GM12878 (cell line): ENCODE measurements around the gene IL1RAPL1. TPM values are rescaled to one million over a fixed set of nuclear protein-coding genes. Genes with fewer than 3 reads are reported as not detected.

Source experiments
- ATAC-seq: fragments of 200-7000 bp; cut with Tn5 transposase; 3 replicates; pipeline ENCODE4 v1.9.1; 2020; ENCODE audit warnings: mild to moderate bottlenecking, moderate library complexity
- BruUV-seq: library from RNA; stranded (reverse); fragments of 400-500 nt; replicated peaks from 2 replicates; lab custom pipeline; 2021; lab: Mats Ljungman, UMichigan
- CTCF ChIA-PET: fragments of 300-600 bp; sonication (Branson Sonifier 250); formaldehyde crosslinking; extraction: SDS; loops from one replicate; lab custom pipeline; 2021; ENCODE audit warnings: inconsistent platforms; lab: Yijun Ruan, JAX
- POLR2A ChIA-PET: fragments of 350-600 bp; formaldehyde crosslinking; extraction: SDS; loops from one replicate; lab custom pipeline; 2021; ENCODE audit warnings: inconsistent platforms; lab: Charles Lee
- RAD21 ChIA-PET: fragments of 300-600 bp; sonication (Branson Sonifier 250); formaldehyde crosslinking; loops from one replicate; lab custom pipeline; 2023; ENCODE audit warnings: antibody characterized with exemption; ENCODE audit not compliant: unreplicated experiment; lab: Charles Lee
- SMC1A ChIA-PET: fragments of 300-600 bp; sonication (Branson Sonifier 250); formaldehyde crosslinking; loops from one replicate; lab custom pipeline; 2023; ENCODE audit not compliant: unreplicated experiment, uncharacterized antibody; lab: Charles Lee
- DNase-seq: peaks from one replicate; pipeline ENCODE4 v3.0.0-alpha.2; 2011; ENCODE audit warnings: low read depth, low spot score
- FAIRE-seq: peaks from 3 replicates; lab custom pipeline; 2011; peaks lifted over from hg19 to GRCh38; lab: Jason Lieb, UNC
- H2AFZ ChIP-seq: 2 replicates; pipeline ENCODE4 v1.6.0; 2011; ENCODE audit warnings: low read depth, low read length, control low read depth; ENCODE audit not compliant: control insufficient read depth
- H3K27ac ChIP-seq: 2 replicates; pipeline ENCODE4 v1.5.1; 2011; ENCODE audit warnings: control low read depth; ENCODE audit not compliant: control insufficient read depth, insufficient read depth
- H3K27me3 ChIP-seq, 2 experiments: replicated peaks in 1 of 2; 2 replicates each; pipeline versions ENCODE4 v1.6.0 to v1.6.1; 2011; ENCODE audit warnings: low read length in 1 of 2; ENCODE audit not compliant: control insufficient read depth in 2 of 2, insufficient read depth in 2 of 2
- H3K36me3 ChIP-seq, 2 experiments: 2 replicates each; pipeline ENCODE4 v1.5.1; 2011; ENCODE audit warnings: low read length in 1 of 2; ENCODE audit not compliant: control insufficient read depth in 2 of 2, insufficient read depth in 2 of 2
- H3K4me1 ChIP-seq: 2 replicates; pipeline ENCODE4 v1.6.1; 2011; ENCODE audit warnings: mild to moderate bottlenecking, low read length, moderate library complexity, mixed read lengths; ENCODE audit not compliant: control insufficient read depth, insufficient read depth
- H3K4me2 ChIP-seq: 2 replicates; pipeline ENCODE4 v1.6.0; 2011; ENCODE audit warnings: control low read depth; ENCODE audit not compliant: control insufficient read depth, insufficient read depth
- H3K4me3 ChIP-seq: fragments of 200-600 bp; sonication (generic); 2 replicates; pipeline ENCODE4 v1.5.1; 2016
- H3K79me2 ChIP-seq: 2 replicates; pipeline ENCODE4 v1.6.0; 2011; ENCODE audit warnings: low read length; ENCODE audit not compliant: control insufficient read depth, insufficient read depth
- H3K9ac ChIP-seq: 2 replicates; pipeline ENCODE4 v1.8.0; 2011; ENCODE audit warnings: low read length, control low read depth, mixed read lengths; ENCODE audit not compliant: control insufficient read depth, insufficient read depth
- H3K9me3 ChIP-seq: replicated peaks from 3 replicates; pipeline ENCODE4 v1.5.1; 2011; ENCODE audit warnings: mild to moderate bottlenecking, low read length; ENCODE audit not compliant: control insufficient read depth, insufficient read depth
- H4K20me1 ChIP-seq: 2 replicates; pipeline ENCODE4 v1.6.0; 2011; ENCODE audit not compliant: control insufficient read depth, insufficient read depth
- CBX5 ChIP-seq: sonication (generic); IDR thresholded peaks from 2 replicates; pipeline ENCODE4 v1.6.1; 2016; ENCODE audit warnings: low read depth, moderate library complexity, mild to moderate bottlenecking, inconsistent platforms
- EZH2 ChIP-seq: IDR thresholded peaks from 2 replicates; pipeline ENCODE4 v1.6.1; 2012; ENCODE audit warnings: low read depth, mild to moderate bottlenecking, control low read depth, inconsistent platforms, low read length, borderline replicate concordance; ENCODE audit not compliant: control insufficient read depth
- RAD21 ChIP-seq: IDR thresholded peaks from 2 replicates; pipeline ENCODE4 v1.6.1; 2011; ENCODE audit warnings: mild to moderate bottlenecking, low read depth, low read length, moderate library complexity; ENCODE audit not compliant: insufficient read depth
- ZNF217 ChIP-seq: fragments of 450-650 bp; IDR thresholded peaks from 2 replicates; pipeline ENCODE4 v1.6.1; 2017; ENCODE audit warnings: antibody characterized with exemption, mild to moderate bottlenecking
- WGBS: methylation state at CpG from one replicate; pipeline ENCODE4 v1.1.6; 2016; ENCODE audit warnings: low lambda C conversion rate; ENCODE audit not compliant: insufficient replicate concordance, insufficient coverage; ENCODE audit errors: missing lambda C conversion rate; 5-methylcytosine and 5-hydroxymethylcytosine counted together
- in situ Hi-C: fragments of 300-500 bp; cut with MboI; formaldehyde crosslinking; loops from 9 replicates; pipeline ENCODE4 v1.14.3; 2018; ENCODE audit warnings: mixed read lengths
- intact Hi-C: fragments of 100-400 bp; cut with micrococcal nuclease; formaldehyde crosslinking; loops from one replicate; pipeline ENCODE4 v1.14.2; 2022; ENCODE audit not compliant: unreplicated experiment
- polyA plus RNA-seq, 11 experiments: library from polyadenylated mRNA; depleted of rRNA in 4 of 11; unstranded in 6 of 11; stranded (reverse) in 5 of 11; fragments of >200 nt; fragmentation: Nextera tagmentation in 4 of 11; fragmentation: Illumina TruSeq in 1 of 11; extraction: Ambion mirVana in 4 of 11; extraction: Trizol in 1 of 11; gene quantifications; 1 replicate in 1 of 11; 2 replicates in 10 of 11; pipeline versions ENCODE4 v1.2.1 to v1.2.3, GENCODE V29; 2011 to 2016; ENCODE audit warnings: inconsistent platforms in 2 of 11, missing spikeins in 2 of 11, low read depth in 1 of 11
- total RNA-seq, 4 experiments: library from RNA; depleted of rRNA in 3 of 4; stranded (reverse); fragments of >200 nt in 3 of 4; fragmentation: Illumina TruSeq in 1 of 4; extraction: Trizol in 1 of 4; gene quantifications; 2 replicates each; pipeline versions ENCODE4 v1.2.1 to v1.2.3, GENCODE V29; 2013 to 2021
- TF ChIP-seq, protein P1 (sequence below): fragments of 450-650 bp; IDR thresholded peaks from 2 replicates; pipeline ENCODE4 v1.6.1; 2017; ENCODE audit warnings: mild to moderate bottlenecking, moderate library complexity
- TF ChIP-seq, protein P2 (sequence below): fragments of 450-650 bp; formaldehyde crosslinking; IDR thresholded peaks from 2 replicates; pipeline ENCODE4 v1.4.0; 2020; ENCODE audit warnings: mild to moderate bottlenecking, moderate library complexity

The IL1RAPL1 gene
- total and polyA plus RNA-seq, 10 of the 15 experiments (the other 5 are each of a cell fraction or from before 2014, with no cell fraction given) = not detected

GRCh38 chrX:29560065-29560464, 972.8 kb downstream of the IL1RAPL1 start:
- RAD21 ChIA-PET = no interaction called here
- intact Hi-C loops = no loop called here
- POLR2A ChIA-PET = no interaction called here
- no peak overlapping the region for H3K4me3 ChIP-seq
- no peak for ATAC-seq
- no peak overlapping the region for H3K4me2 ChIP-seq
- no peaks in the 10 kb centered on the region for H3K27me3 ChIP-seq
- no peaks in the 10 kb centered on the region for H3K79me2 ChIP-seq
- no peaks in the 10 kb centered on the region for H3K36me3 ChIP-seq
- WGBS = 39% methylated on average over 1 of the region's 1 CpG
- no peak overlapping the region for H2AFZ ChIP-seq
- TF ChIP-seq RAD21 (no peak), CBX5 (peak; percentile 98), ZNF217 (0 out of 2 replicates have a peak, but pooled peaks have one; percentile 26)
- TF ChIP-seq, all 136 proteins: peak for 2
- no peak for FAIRE-seq
- Histone ChIP-seq H3K9ac (no peak overlapping the region), H3K9me3 (peaks cover 10% of the 10 kb centered on the region), H3K27ac (no peak overlapping the region), H3K4me1 (peaks cover 6% of the 10 kb centered on the region; the same call in 1 of the 2 replicates), H4K20me1 (no peaks in the 10 kb centered on the region)
- CTCF ChIA-PET = interaction anchor here (1.0 kb wide), 1 partner anchor 51 kb away, joined by 3 read pairs; no protein-coding TSS in a partner anchor
- in situ Hi-C loops = no loop called here
- SMC1A ChIA-PET = no interaction called here
- no peak for DNase-seq
- BruUV-seq = no TSS peak

- H3K4me1 ChIP-seq = 0 out of 2 replicates have a peak, but pooled peaks cover 1% of the 10 kb centered on the region
- H3K27ac ChIP-seq = no peak overlapping the region
- no peaks in the 10 kb centered on the region for H4K20me1 ChIP-seq
- ATAC-seq = no peak
- no peak overlapping the region for H2AFZ ChIP-seq
- H3K27me3 ChIP-seq = no peaks in the 10 kb centered on the region
- ChIA-PET RAD21 (no interaction called here), CTCF (interaction anchor here (1.0 kb wide), 1 partner anchor 49 kb away, joined by 3 read pairs; no protein-coding TSS in a partner anchor), SMC1A (no interaction called here), POLR2A (no interaction called here)
- FAIRE-seq = no peak
- intact Hi-C loops = no loop called here
- no peak overlapping the region for H3K4me2 ChIP-seq
- peaks cover 10% of the 10 kb centered on the region for H3K9me3 ChIP-seq
- no peaks in the 10 kb centered on the region for H3K79me2 ChIP-seq
- BruUV-seq = no TSS peak
- DNase-seq = no peak
- H3K4me3 ChIP-seq = no peak overlapping the region
- no peaks in the 10 kb centered on the region for H3K36me3 ChIP-seq
- no peak overlapping the region for H3K9ac ChIP-seq
- WGBS = 50% methylated on average over 3 of the region's 3 CpGs
- in situ Hi-C loops = no loop called here
- TF ChIP-seq EZH2 = no peak
- TF ChIP-seq, protein P1, sequence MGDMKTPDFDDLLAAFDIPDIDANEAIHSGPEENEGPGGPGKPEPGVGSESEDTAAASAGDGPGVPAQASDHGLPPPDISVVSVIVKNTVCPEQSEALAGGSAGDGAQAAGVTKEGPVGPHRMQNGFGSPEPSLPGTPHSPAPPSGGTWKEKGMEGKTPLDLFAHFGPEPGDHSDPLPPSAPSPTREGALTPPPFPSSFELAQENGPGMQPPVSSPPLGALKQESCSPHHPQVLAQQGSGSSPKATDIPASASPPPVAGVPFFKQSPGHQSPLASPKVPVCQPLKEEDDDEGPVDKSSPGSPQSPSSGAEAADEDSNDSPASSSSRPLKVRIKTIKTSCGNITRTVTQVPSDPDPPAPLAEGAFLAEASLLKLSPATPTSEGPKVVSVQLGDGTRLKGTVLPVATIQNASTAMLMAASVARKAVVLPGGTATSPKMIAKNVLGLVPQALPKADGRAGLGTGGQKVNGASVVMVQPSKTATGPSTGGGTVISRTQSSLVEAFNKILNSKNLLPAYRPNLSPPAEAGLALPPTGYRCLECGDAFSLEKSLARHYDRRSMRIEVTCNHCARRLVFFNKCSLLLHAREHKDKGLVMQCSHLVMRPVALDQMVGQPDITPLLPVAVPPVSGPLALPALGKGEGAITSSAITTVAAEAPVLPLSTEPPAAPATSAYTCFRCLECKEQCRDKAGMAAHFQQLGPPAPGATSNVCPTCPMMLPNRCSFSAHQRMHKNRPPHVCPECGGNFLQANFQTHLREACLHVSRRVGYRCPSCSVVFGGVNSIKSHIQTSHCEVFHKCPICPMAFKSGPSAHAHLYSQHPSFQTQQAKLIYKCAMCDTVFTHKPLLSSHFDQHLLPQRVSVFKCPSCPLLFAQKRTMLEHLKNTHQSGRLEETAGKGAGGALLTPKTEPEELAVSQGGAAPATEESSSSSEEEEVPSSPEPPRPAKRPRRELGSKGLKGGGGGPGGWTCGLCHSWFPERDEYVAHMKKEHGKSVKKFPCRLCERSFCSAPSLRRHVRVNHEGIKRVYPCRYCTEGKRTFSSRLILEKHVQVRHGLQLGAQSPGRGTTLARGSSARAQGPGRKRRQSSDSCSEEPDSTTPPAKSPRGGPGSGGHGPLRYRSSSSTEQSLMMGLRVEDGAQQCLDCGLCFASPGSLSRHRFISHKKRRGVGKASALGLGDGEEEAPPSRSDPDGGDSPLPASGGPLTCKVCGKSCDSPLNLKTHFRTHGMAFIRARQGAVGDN = no peak
- TF ChIP-seq, protein P2, sequence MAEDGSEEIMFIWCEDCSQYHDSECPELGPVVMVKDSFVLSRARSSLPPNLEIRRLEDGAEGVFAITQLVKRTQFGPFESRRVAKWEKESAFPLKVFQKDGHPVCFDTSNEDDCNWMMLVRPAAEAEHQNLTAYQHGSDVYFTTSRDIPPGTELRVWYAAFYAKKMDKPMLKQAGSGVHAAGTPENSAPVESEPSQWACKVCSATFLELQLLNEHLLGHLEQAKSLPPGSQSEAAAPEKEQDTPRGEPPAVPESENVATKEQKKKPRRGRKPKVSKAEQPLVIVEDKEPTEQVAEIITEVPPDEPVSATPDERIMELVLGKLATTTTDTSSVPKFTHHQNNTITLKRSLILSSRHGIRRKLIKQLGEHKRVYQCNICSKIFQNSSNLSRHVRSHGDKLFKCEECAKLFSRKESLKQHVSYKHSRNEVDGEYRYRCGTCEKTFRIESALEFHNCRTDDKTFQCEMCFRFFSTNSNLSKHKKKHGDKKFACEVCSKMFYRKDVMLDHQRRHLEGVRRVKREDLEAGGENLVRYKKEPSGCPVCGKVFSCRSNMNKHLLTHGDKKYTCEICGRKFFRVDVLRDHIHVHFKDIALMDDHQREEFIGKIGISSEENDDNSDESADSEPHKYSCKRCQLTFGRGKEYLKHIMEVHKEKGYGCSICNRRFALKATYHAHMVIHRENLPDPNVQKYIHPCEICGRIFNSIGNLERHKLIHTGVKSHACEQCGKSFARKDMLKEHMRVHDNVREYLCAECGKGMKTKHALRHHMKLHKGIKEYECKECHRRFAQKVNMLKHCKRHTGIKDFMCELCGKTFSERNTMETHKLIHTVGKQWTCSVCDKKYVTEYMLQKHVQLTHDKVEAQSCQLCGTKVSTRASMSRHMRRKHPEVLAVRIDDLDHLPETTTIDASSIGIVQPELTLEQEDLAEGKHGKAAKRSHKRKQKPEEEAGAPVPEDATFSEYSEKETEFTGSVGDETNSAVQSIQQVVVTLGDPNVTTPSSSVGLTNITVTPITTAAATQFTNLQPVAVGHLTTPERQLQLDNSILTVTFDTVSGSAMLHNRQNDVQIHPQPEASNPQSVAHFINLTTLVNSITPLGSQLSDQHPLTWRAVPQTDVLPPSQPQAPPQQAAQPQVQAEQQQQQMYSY (CRISPR knock-in tag) = no peak
Observed at GRCh38 chrX:29561417-29561816, 974.2 kb downstream of the IL1RAPL1 start.
